ENCODE data around the gene ENOSF1.

Gene ENOSF1

GRCh38 chr18:670522-670921, 41.9 kb downstream of the ENOSF1 start:
- no peak for DNase-seq

- no peak for DNase-seq
Observed at GRCh38 chr18:669077-669476, 43.4 kb downstream of the ENOSF1 start.

DNA sequence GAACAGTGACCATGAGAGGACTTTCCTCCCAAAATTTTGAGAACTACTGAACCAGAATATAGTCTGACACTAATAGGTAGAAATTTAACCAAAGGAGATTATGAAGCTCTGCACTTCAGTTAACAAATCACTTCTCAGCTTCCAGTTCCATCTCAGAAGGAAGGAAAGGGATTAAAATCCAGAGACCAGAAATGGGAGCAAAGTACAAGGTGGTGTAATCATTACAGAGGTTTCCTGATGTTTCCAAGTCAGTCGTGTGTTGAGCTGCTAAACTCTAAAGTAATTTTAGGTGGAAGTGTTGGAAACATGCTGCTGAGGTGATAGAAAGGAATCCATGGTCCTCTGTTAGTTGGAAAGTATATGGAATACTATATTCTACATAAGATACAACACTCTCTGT, 44.2 kb downstream of the ENOSF1 start:
- DNase-seq = no peak

GRCh38 chr18:666628-667027, 45.8 kb downstream of the ENOSF1 start:
- no peak for DNase-seq

GRCh38 chr18:666177-666576, 46.3 kb downstream of the ENOSF1 start:
- DNase-seq = no peak

DNA sequence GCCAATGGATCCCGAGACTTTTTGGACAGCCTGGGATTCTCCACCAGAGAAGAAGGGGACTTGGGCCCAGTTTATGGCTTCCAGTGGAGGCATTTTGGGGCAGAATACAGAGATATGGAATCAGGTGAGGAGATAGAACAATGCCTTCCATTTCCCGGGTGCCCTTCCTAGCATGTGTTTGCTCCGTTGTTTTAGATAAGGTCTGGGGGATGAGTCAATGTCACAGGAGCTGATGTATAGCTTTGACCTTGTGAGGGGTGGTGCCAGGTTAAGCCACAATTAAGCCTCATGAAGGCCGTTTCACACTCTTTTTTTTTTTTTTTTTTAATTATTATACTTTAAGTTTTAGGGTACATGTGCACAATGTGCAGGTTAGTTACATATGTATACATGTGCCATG, 50.2 kb downstream of the ENOSF1 start:
- no peak for DNase-seq

- no peak for DNase-seq
Observed at GRCh38 chr18:659597-659996, 52.8 kb downstream of the ENOSF1 start.

DNA sequence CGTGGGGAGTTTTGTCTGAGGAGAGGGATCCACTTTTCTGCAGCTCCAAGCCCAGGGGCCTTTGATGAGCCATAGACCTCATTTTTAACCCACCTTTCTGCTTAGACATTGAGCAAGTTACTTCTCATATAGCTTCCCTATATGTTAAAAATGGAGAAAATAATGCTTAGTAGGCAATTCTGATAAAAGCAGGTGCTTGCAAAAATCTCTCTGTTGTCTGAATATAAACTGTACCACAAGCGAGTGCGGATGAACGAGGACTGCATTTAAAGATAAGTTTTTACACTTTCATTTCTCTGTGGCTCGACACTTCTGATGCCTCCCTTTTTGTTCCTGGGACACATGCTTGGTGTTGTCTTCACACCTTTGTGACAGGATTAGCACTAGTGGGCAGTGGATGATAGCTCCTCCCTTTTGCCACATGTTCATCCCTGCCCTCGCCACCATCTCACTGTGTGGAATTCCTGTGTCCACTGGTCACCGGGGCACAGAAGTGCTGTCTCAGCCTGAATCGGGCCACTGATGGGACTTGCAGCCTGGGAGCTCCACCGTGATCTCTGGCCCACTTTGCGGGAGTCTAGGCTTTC, 53.4 kb downstream of the ENOSF1 start:
- no peak for DNase-seq

GRCh38 chr18:658001-658946, 54.2 kb downstream of the ENOSF1 start:
- peak; percentile 58 for DNase-seq

- peak; percentile 33 for DNase-seq
Observed at GRCh38 chr18:657311-658000, 55.0 kb downstream of the ENOSF1 start, which contains the start of gene TYMS. Gene TYMS, plus strand, starts transcription at chr18:657653. Its CDS starts 90 bp downstream, at chr18:657743.

GRCh38 chr18:655445-655844, 57.0 kb downstream of the ENOSF1 start:
- DNase-seq = no peak

DNA sequence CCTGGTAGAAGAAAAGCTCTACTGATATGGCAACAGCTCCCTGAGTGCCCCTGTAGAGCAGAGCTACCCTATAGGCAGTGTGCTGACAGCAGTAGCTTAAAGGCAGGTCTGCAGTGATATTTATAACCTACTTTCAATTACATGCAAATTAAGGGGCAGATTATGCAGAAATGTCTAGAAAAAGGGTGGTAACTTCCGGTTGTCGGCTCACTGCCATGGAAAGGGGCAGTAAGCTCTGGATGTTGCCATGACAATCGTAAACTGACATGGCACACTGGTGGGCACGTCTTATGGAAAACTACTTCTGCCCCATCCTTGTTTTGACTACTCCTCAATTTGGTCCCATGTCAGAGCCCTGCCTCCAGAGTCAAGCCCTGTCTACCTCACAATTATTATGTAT, 57.8 kb downstream of the ENOSF1 start:
- DNase-seq = no peak

DNA sequence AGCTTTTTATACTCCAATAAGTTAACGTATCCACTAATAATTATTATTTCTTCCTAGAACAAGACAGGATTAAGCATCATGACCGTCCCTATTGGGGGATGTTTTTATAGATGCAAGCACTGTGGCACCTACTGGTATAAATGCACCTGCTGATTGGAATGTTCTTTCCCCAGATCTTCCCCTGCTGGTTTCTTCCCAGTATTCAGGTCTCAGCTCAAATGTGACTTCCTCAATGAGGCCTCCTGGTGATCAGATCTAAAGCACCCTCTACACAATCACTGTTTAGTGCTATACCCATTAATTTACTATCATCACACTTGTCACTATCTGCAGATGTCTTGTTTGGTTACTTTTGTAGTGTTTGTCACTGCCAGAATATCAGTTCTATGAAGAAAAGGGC, 58.9 kb downstream of the ENOSF1 start:
- DNase-seq = no peak

DNA sequence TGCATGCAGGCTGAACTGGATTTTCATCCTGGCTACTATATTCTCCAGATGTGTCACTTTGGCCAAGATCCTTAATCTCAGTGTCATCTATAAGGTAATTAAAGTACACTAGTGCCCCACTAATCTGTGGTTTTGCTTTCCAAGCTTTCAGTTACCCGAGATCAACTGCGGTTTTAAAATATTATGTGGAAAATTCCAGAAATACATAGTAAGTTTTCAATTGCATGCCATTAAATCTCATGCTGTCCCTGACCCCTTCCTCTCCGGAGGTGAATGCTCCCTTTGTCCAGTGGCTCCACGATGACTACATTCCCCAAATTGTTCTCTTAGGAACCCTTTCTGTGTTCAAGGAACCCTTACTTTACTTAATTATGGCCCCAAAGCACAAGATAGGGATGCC, 60.3 kb downstream of the ENOSF1 start:
- no peak for DNase-seq

DNA sequence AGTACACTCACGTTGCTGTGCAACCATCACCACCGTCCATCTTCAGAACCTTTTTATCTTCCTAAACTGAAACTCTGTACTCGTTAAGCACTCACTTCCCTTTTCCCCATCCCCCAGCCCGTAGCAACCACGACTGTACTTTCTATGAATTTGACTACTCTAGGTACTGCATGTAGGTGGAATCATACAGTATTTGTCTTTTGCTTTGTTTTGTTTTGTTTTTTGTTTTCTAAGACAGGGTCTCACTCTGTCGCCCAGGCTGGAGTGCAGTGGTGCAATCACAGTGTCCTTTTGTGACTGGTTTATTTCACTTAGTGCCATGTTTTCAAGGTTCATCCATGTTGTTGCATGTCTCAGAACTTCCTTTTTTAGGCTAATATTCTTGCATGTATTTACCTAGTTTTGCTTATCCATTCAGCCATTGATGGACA, 62.0 kb downstream of the ENOSF1 start:
- DNase-seq = no peak

DNA sequence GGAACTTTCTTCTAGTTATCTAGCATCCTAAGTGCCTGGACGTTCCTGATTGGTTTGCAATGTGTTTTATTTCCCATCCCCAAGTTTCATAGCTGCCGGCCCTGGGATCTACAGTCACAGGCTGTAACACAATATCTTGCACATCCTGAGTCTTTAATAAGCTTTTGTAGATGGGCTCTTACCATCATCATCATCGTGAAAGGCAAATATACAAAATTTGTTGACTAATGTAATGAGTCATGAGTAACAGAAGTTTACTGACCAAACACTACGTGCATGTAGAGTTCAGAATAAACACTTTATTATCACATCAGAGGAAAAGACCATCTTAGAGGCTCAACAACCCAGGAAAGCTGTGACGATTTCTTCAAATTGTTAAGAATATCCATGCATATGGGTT, 63.1 kb downstream of the ENOSF1 start:
- no peak for DNase-seq

DNA sequence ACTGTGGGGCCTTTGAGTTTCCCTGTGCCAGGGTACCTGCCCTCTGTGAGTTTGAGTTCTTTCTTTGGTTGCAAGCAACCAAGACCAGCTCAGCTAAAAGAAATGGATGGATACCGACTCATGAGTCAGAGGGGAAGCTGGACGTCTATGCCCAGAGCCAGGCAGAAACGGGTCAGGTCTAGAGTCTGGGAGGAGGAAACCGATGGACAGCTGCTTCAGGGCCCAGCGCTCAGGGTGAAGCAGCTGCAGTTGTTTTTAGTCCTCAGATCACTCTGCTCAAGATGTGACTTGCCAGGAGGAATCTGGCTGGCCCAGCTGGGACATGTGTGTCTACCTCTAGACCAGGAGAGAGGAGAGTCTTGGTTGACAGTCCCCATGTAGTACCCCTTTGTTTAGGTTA, 65.1 kb downstream of the ENOSF1 start:
- no peak for DNase-seq

DNA sequence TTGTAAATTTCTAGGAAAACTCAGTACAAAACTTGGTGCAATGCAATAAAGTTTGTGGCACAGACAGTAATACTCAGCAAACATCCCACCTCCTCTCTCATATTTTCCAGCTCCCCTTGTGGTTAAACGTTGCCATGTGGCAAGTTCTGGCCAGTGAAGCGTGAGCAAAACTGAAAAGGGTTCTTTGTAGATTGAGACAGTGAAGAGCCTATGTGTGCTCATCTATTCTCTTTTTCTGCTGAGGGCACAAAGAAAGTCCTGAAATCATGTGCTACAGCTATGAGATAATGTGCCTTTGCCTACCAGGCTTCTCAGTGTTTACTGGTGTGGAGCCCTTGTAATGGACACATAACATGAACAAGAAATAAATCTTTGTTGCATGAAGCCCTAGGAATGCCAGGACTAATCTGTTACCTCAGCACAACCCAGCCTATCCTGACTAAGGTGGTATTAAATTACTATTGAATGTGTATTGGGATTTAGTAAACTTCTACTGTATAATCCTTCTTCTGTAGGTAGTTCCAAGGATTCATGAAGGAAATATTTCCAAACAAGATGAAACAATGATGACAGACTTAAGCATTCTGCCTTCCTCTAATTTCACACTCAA, 67.9 kb downstream of the ENOSF1 start:
- DNase-seq = no peak

DNA sequence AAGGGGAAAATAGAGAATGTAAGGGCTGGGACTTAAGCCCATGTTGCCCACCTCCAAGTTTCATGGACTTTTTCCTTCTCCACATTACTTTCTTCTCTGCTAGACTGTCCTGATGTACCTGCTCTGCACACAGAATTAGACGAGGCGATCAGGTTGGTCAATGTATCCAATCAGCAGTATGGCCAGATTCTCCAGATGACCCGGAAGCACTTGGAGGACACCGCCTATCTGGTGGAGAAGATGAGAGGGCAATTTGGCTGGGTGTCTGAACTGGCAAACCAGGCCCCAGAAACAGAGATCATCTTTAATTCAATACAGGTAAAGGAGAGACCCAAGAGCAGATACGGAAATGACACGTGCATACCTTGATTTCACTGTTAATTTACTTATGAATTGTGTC, 71.2 kb downstream of the ENOSF1 start:
- DNase-seq = no peak

- no peak for DNase-seq
Observed at GRCh38 chr18:635171-635570, 77.3 kb downstream of the ENOSF1 start.

GRCh38 chr18:634551-635045, 77.8 kb downstream of the ENOSF1 start:
- no peak for DNase-seq

- DNase-seq = no peak
Observed at GRCh38 chr18:631560-631959, 80.9 kb downstream of the ENOSF1 start.

All from CD4-positive, alpha-beta T cell treated with Interleukin-17A for 4 hours (primary cell).